Measurements from ENCODE around the gene HSD17B1.

Gene HSD17B1

DNA sequence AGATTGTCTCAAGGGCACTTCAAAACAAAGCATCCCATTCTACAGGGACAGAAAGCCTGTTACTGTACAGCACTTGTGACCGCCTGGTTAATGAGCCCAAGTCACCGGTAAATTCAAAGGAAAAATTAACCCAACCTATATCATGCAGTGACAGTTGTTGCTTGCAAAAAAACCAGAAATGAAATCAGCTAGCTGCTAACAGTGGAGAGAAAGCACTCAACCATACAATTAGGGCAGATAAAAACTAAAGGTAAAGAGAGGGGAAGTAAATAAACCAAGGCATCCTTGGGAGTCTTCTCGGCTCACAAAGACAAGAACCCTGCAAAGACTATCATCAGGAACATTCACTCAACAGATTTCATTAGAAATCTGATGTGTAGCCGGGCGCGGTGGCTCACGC is 50.6 kb downstream of the HSD17B1 start:
- Histone ChIP-seq H3K27me3 (no peaks in the 10 kb centered on the region), H3K36me3 (peaks cover 8% of the 10 kb centered on the region), H3K27ac (no peak overlapping the region), H3K9me3 (no peaks in the 10 kb centered on the region), H3K4me3 (ENCODE audit: low read depth in 1 of 2, low read length in 1 of 2) (no peak overlapping the region), H3K4me1 (ENCODE audit: control insufficient read depth in 1 of 2, insufficient read depth in 1 of 2, low read depth in 1 of 2, low read length in 1 of 2) (peaks cover 17 to 19% of the 10 kb centered on the region in 2 experiments)
- TF ChIP-seq, protein P1, sequence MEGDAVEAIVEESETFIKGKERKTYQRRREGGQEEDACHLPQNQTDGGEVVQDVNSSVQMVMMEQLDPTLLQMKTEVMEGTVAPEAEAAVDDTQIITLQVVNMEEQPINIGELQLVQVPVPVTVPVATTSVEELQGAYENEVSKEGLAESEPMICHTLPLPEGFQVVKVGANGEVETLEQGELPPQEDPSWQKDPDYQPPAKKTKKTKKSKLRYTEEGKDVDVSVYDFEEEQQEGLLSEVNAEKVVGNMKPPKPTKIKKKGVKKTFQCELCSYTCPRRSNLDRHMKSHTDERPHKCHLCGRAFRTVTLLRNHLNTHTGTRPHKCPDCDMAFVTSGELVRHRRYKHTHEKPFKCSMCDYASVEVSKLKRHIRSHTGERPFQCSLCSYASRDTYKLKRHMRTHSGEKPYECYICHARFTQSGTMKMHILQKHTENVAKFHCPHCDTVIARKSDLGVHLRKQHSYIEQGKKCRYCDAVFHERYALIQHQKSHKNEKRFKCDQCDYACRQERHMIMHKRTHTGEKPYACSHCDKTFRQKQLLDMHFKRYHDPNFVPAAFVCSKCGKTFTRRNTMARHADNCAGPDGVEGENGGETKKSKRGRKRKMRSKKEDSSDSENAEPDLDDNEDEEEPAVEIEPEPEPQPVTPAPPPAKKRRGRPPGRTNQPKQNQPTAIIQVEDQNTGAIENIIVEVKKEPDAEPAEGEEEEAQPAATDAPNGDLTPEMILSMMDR (IDR thresholded peaks at IDR 0.05): no peak

Measured in neutrophil (primary cell).